ENCODE measurements around the gene TTLL11.

TTLL11 gene

GRCh38 chr9:122057211-122057610, 35.9 kb downstream of the TTLL11 start:
- Histone ChIP-seq H3K27me3 (ENCODE audit: control insufficient read depth, insufficient read depth, low read length) (no peaks in the 10 kb centered on the region), H3K9me3 (ENCODE audit: control insufficient read depth, low read length) (no peaks in the 10 kb centered on the region), H3K4me3 (ENCODE audit: low read depth, low read length) (no peak overlapping the region), H3K4me1 (peaks cover 12% of the 10 kb centered on the region), H3K79me2 (peaks cover 7% of the 10 kb centered on the region), H2AFZ (no peak overlapping the region), H3K27ac (no peak overlapping the region), H3K9ac (no peak overlapping the region), H3K4me2 (ENCODE audit: low read length) (no peak overlapping the region), H3K36me3 (ENCODE audit: control insufficient read depth, insufficient read depth, low read length) (no peaks in the 10 kb centered on the region)
- TF ChIP-seq CTCF (IDR thresholded peaks at IDR 0.05): no peak

- TF ChIP-seq CTCF (IDR thresholded peaks at IDR 0.05): no peak
- Histone ChIP-seq H3K27ac (no peak overlapping the region), H3K79me2 (peaks cover 7% of the 10 kb centered on the region), H3K9me3 (ENCODE audit: control insufficient read depth, low read length) (no peaks in the 10 kb centered on the region), H2AFZ (no peak overlapping the region), H3K9ac (no peak overlapping the region), H3K36me3 (ENCODE audit: control insufficient read depth, insufficient read depth, low read length) (no peaks in the 10 kb centered on the region), H3K4me1 (peaks cover 12% of the 10 kb centered on the region), H3K27me3 (ENCODE audit: control insufficient read depth, insufficient read depth, low read length) (no peaks in the 10 kb centered on the region), H3K4me3 (ENCODE audit: low read depth, low read length) (no peak overlapping the region), H3K4me2 (ENCODE audit: low read length) (no peak overlapping the region)
These were observed 36.6 kb downstream of the TTLL11 start for GRCh38 chr9:122056484-122056883.

GRCh38 chr9:122055701-122056100, 37.4 kb downstream of the TTLL11 start:
- peaks cover 12% of the 10 kb centered on the region for H3K4me1 ChIP-seq
- no peaks in the 10 kb centered on the region for H3K9me3 ChIP-seq (ENCODE audit: control insufficient read depth, low read length)
- H3K4me2 ChIP-seq (ENCODE audit: low read length): no peak overlapping the region
- no peak overlapping the region for H3K9ac ChIP-seq
- no peak overlapping the region for H2AFZ ChIP-seq
- H3K79me2 ChIP-seq: peaks cover 7% of the 10 kb centered on the region
- no peak for TF ChIP-seq CTCF (IDR thresholded peaks at IDR 0.05)
- H3K27me3 ChIP-seq (ENCODE audit: control insufficient read depth, insufficient read depth, low read length): no peaks in the 10 kb centered on the region
- no peak overlapping the region for H3K4me3 ChIP-seq (ENCODE audit: low read depth, low read length)
- H3K27ac ChIP-seq: no peak overlapping the region
- no peaks in the 10 kb centered on the region for H3K36me3 ChIP-seq (ENCODE audit: control insufficient read depth, insufficient read depth, low read length)

- no peak overlapping the region for H3K4me2 ChIP-seq (ENCODE audit: low read length)
- peaks cover 7% of the 10 kb centered on the region for H3K79me2 ChIP-seq
- H3K27me3 ChIP-seq (ENCODE audit: control insufficient read depth, insufficient read depth, low read length): no peaks in the 10 kb centered on the region
- no peaks in the 10 kb centered on the region for H3K9me3 ChIP-seq (ENCODE audit: control insufficient read depth, low read length)
- no peak overlapping the region for H3K4me3 ChIP-seq (ENCODE audit: low read depth, low read length)
- H2AFZ ChIP-seq: no peak overlapping the region
- no peaks in the 10 kb centered on the region for H3K36me3 ChIP-seq (ENCODE audit: control insufficient read depth, insufficient read depth, low read length)
- H3K27ac ChIP-seq: no peak overlapping the region
- no peak for TF ChIP-seq CTCF (IDR thresholded peaks at IDR 0.05)
- H3K4me1 ChIP-seq: no peaks in the 10 kb centered on the region
- no peak overlapping the region for H3K9ac ChIP-seq
These were observed 39.3 kb downstream of the TTLL11 start for GRCh38 chr9:122053567-122054350.

- TF ChIP-seq CTCF (IDR thresholded peaks at IDR 0.05): no peak
- no peaks in the 10 kb centered on the region for H3K9me3 ChIP-seq (ENCODE audit: control insufficient read depth, low read length)
- no peaks in the 10 kb centered on the region for H3K27me3 ChIP-seq (ENCODE audit: control insufficient read depth, insufficient read depth, low read length)
- no peak overlapping the region for H2AFZ ChIP-seq
- H3K4me1 ChIP-seq: no peaks in the 10 kb centered on the region
- no peak overlapping the region for H3K9ac ChIP-seq
- H3K36me3 ChIP-seq (ENCODE audit: control insufficient read depth, insufficient read depth, low read length): no peaks in the 10 kb centered on the region
- no peak overlapping the region for H3K4me3 ChIP-seq (ENCODE audit: low read depth, low read length)
- H3K4me2 ChIP-seq (ENCODE audit: low read length): no peak overlapping the region
- no peak overlapping the region for H3K27ac ChIP-seq
- H3K79me2 ChIP-seq: peaks cover 7% of the 10 kb centered on the region
These were observed 40.0 kb downstream of the TTLL11 start for GRCh38 chr9:122053064-122053463.
